ENCODE data around the gene RNF217.

Gene RNF217

DNA sequence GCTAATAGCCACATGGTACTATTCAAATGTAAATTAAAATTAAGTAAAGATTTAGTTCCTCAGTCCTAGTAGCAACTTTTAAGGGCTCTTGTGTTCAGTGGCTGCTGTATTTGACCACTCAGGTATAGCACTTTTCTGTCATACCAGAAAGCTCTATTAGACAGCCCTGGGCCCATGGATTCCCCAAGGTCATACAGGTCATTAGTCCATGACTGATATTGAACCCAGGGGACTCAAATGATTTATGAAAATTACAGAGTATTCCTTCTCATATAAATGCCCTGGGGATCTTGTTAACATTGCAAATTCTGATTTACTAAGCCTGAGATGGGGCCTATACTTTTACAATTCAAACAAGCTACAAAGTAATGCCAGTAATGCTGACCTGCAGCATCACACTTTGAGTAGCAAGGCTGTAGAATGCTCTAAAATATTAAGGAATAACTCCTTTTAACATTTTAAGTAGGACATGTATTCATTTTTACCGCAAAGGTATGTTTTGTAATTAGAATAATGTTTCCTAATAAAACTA, 29.6 kb downstream of the RNF217 start:
- DNase-seq: no peak

DNA sequence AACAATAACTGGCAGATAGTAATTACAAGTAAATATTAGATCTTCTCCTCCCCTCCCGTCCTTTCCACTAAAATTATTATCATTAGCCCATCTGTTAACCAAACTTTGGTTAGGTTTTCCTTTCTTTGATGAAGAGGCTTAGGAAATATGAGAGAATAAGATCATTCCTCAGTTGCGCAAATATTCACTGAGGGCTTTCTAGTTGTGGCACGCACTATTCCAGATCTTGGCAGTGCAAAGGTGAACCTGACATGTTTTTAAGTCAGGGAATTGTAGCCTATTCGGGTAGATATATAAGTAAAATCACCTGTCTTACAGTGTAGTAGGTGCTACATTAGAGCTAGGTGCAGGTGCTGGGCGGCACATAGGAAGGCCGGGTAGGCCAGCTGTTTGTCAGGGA, 31.1 kb downstream of the RNF217 start:
- DNase-seq: no peak

DNA sequence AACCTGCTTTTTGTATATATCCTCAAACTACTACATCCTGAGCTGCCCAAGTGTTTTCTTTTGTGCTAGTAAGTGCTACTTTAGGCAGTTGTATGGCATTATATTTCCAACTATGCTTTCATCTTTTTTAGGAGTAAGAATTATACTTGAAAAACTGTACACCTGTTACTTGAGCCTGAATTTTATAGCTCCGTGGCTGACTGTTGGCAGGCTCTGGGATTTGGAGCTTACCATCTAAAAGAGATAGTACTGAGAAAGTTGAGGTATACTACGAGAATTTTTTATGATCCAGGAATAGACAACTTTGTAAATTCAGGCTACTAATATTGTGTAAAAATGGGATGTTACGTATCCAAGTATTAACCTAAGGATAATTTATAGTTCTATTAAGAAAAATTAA, 32.4 kb downstream of the RNF217 start:
- DNase-seq: no peak

DNA sequence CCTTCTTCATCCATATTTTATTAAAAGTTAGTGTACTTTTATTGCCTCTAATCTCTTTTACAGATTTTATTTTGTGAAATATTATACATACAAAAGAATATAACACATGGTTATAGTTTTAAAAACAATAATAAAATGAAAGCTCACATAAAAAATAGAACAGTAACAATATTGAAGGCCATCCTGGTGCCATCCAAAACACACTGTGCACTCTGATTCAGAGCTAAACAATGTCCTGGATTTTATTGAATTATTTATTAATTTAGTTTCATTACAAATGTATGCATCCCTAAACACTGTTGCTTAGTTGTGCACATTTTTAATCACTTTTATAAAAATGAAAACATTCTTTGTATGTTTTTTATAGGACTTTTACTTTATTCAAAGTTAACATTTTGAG, 32.9 kb downstream of the RNF217 start:
- no peak for DNase-seq

DNA sequence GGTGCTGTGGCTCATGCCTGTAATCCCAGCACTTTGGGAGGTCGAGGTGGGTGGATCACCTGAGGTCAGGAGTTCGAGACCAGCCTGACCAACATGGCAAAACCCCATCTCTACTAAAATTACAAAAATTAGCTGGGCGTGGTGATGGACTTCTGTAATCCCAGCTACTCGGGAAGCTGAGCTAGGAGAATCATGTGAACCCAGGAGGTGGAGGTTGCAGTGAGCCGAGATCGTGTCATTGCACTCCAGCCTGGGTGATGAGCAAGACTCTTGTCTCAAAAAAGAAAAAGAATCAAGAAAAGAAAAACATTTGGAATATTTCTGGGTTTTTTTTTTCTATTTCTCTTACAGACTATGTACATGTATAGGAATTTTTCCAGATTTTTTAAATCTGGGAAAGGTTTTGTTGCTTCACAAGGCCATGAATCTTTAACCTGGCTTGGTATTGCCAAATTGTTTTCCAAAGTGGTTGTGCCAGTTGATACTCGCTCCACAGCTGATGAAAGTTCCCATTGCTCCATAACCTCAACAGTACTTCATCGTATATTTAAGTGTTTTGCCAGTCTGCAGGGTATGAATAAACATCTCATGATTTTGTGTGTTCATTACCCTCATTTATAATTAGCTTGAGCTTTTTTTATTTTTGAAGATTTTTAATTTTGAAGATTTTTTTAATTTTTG, 33.5 kb downstream of the RNF217 start:
- DNase-seq: no peak

DNA sequence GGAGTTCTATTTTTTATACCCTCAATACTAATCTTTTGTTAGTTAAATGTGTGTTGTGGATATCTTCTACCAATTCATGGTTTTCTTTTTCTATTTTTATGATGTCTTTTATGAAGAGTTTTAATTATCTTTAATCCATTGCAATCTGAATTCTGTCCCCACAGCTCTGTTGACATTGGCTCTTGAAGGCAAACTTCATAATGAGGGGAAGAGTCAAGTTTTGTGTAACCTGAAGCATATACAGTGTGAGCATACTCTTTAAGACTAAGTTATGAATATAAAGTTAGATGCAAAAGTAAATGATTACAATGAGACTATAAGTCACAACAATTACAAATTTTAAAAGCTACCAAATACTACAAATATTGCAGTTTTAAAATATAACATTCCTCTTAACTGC, 34.2 kb downstream of the RNF217 start:
- DNase-seq: no peak

DNA sequence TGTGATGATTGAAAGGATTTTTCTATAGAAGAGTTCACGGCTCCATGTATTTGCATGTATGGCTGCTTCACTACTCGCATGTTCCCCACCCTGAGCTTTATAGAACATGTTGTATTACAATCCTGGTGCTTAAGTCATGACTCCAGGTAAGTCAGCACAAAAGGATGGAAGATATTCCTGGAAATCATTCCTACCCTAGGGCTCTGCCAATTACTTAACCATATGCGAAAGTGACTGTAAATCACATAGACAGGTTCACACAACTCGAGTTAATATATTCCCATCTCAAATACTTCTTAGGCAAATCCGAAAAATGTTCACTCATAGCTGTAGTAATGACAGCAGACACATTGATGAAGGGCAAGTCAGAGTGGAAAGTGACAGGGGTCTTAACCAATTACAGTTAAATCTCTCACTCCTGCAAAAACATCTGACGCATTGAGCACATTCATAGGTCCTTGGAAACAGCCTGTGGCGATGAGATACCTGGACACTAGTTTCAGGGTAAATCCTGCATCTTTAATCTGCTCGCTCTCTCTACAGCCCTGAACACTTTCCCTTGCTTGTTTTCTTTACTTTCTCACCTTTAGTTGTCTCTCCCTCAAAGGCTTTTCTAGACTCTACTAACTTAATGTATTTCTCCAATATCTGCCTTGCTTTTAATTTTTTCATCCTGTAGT, 35.1 kb downstream of the RNF217 start:
- no peak for DNase-seq

DNA sequence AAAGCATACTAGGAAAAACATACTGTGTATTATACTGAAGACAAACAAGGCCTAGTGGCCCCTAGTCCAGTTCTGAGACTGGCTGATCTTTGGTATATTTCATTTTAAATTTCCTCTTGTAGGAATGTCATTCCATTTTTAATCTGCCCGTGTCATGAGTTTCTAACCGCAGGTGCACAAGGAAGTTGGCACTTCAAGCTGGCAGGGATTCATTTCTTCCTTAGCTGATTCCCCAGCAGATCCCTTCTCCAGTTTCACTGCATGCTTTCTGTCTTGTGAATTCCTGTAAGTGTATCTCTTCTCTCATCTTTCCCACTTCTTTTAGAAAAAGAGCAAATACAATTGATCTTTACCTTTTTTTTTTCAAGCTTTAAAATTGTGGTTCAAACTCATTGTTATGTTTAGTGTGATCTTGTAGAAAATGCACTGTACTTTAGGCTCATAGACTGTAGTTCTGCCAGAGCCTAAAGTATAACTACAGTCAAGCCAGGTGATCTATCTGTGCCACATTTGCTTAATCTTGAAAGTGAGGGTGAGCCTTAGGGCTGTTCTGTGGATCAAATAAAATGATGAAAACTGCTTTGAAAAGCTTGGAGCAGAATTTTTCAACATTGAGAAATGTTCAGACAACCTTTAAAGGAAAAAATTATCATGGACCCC, 37.0 kb downstream of the RNF217 start:
- no peak for DNase-seq

DNA sequence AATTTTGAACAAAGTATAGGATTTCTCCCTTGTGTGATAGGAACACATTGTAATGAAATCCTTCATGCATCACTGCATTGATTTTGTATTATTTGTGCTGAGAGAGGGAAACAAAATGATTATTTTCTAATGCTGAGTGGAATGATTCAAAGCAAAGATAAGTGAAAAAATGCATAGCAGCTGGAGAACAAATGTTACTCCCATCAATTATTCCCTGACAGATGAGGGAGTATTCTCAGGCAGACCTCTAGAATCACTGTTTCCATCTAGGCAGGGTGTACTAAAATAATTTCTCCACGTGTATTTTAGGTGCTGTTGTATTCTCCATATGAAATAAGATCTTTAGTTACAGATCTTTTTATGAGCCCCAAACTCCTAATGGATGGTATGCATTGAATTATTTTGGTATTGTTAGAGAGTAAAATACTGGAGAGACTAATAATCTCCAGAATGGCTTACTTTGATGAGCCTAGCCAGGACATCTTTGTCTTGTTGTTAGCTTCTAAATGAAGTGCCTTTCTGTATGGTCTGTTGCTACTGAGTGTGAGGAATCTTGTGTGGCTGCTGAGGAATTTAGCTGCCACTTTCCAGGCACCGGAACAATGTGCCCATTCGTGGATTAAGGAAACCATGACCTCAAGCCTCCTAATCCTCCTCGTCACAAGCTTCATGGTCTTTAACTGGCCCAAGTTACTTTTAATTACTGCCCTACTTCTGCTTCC, 39.6 kb downstream of the RNF217 start:
- no peak for DNase-seq

DNA sequence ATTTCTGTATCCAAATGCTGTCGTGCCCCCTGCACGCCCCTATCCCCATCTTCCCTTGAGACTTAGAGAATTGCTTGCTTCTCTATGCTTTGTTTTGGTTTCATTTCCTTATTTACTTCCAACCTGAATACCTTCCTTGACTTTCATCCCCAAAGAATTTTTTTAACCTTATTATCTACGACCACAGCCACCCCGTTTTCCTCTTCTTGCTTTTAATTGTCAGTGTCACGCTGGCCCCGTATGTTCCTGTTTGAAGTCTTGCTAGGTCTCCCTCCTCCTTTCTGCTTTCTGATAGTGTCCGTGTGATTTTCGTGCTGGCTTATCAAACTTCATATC, 40.1 kb downstream of the RNF217 start:
- DNase-seq: no peak

DNA sequence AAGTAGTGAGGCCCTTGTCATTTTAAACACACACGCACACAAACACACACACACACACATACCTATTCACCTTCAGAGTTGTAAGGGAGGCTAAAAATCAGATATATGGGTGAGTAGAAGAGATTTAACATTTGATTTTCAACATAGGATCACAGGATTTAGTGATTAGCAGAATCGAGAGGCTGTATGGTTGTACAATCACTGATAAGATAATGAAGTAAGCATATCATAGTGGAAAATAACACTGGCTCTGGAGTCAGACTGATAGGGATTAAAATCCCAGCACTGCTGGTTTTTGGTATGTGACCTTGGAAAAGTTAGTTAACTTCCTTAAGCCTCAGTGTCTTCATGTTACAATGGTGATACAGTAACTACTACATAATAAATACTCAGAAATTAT, 40.8 kb downstream of the RNF217 start:
- DNase-seq: no peak

DNA sequence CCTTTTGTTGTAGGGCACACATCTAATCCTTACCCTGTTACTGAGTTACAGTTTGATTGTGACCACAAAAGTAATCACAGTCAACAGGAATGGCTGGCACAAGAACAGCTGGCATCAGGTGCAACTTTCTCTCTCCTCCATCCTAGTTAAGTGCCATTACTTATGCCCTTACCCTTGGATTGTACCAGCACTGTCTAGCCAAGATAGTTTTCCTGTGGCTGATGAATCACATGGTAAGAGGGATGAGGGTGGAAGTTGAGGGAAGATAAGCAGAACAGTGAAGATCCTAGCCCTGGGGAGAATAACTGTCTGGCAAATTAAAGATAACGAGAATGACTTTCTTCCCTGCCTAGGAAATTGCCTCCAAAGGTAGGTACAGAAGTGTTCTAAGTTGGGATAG, 42.0 kb downstream of the RNF217 start:
- DNase-seq: no peak

DNA sequence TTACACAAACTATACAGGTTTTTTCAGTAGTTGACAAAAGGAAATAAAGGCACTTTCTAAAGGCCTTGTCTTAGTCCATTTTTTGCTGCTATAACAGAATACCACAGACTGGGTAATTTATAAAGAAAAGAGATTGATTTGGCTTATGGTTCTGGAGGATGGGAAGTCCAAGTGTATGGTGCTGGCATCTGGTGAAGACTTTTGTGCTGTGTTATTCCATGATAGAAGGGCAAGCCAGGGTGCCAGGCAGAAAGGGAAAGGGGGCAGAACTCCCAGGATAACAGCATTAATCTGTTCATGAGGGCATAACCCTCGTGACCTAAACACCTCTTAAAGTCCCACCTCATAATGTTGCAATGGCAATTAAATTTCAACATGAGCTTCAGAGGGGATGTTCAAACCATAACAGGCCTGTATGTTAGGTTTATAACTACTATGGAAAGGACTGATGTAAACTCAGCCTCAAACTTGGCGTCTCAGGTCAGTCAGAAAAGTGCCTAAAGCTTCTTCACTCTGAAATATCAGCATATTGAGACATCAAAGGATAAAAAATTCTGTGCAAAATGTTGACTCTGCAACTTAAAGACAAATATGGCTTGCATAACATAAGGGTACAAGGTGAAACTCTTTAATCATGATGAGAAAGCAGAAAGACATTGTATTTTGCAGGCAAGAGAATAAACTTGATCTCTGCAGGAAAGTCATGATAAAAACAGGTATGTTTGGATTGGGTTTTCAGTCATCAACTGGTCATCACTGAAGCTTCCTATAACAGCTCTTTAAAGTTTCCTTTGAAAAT, 42.8 kb downstream of the RNF217 start:
- DNase-seq: no peak

DNA sequence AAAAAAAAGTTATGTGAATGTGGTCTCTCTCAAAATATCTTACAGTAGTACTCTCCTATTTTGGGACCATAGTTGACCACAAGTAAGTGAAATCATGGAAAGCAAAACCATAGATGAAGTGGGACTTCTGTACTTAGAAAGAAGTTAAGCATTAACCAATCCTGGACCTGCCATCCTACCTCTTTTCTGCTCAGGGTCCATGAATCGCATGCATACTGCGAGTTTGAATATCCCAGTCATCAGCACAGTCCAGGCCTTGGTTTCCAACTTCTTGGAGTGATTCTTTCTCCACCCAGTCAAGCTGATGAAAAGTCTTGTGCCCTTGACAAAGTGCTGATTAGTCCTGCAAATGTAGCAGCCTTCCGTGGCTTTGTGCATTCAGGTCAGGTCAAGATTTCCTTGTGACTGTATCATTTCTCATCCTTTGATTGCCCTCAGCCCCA, 46.0 kb downstream of the RNF217 start:
- no peak for DNase-seq

DNA sequence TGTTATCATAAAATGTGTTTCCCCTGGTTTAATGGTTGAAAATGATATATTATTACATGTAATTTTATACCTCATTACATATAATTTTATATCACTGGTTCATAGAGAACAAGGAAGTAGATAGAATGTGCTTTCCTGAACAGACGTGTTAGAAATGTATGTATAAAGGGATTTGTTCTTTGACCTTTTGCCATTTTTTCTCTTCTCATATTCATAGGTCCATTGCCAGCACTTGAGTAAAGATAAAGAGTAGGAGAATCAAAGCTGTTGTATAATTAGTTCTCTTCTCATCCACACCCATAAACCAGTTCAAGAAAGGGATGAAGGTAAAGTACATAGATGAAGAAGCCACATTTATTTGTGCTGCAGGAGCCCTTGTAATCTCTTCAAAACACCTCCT, 46.7 kb downstream of the RNF217 start:
- no peak for DNase-seq

DNA sequence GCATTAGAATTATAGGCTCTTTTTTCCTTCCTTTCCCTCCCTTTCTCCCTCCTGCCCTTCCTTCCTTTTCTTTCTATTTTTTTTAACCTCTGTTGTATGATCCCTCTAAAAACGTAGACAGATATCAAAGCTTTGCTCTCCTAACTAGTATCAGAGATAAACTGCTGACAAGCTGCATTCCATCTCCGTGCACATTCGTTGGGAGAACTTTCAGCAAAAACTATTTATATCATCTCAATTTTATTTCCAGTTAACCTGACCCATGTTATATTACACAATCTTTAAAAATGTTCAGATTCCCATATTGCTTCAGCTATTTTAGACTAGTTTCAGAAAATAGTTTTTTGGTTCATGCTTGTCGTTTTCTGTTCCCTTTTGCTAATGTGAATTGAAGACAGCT, 47.3 kb downstream of the RNF217 start:
- DNase-seq: no peak

DNA sequence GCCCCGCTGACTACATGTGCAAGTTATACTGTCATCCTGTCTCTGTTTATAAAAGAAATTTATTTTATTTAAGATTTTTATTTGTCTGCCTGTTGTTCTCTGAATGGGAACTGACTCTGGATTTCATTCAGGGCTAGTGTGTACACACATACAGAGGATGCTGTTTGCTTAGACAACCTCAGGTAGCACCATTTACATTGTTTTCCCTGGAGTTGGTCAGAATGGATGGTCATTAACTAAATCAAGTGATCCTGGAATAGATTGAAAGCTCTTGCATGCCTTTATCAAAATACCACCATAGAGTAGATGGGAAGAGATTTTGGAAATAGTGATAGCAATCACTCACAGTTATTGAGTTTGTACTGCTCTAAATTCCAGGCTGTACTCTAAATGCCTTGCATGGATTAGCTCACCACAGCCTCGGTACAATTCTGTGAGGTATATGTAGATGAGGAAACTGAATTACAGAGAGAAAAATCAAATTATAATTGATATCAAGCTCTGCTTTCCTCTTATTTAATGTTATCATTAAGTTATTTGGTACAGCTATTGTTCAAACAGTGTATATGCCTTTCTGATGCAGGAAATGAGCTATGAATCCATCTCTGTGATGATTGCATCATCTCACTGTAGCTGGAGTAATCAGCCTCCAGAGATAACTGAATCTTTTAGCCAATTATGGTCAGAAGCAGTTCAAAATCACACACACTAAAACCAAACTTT, 51.9 kb downstream of the RNF217 start:
- no peak for DNase-seq

DNA sequence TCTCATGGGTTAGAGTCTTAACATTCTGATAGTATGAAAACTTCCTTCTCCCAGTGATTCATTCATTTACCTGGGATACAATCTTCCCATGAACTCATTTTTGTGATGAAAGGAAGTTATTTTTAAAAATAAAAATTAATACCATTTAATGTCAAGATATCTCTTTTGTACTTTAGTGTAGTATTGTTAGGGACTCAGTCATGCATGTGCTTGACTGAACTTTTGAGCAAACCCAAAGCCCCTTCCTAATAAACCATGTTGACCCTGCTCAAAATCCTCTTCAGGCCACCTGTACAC, 52.4 kb downstream of the RNF217 start:
- DNase-seq: no peak

DNA sequence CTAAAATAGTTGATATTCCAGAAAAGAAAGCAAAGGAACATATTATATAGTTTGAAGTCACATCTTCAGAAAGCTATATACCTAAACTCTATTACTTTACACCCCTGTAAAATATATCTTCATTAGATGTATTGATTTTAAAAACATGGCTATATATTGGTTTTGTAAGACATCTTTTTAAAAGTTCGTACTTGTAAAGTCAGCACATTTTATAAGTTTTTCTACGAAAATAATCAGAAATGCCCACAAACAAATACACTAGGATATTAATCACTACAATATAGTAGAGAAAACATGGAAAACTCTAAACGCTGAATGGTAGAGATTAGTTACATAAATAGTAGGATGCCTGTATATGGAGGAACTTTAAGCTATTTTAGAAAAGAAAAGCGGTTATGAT, 52.9 kb downstream of the RNF217 start:
- DNase-seq: no peak

DNA sequence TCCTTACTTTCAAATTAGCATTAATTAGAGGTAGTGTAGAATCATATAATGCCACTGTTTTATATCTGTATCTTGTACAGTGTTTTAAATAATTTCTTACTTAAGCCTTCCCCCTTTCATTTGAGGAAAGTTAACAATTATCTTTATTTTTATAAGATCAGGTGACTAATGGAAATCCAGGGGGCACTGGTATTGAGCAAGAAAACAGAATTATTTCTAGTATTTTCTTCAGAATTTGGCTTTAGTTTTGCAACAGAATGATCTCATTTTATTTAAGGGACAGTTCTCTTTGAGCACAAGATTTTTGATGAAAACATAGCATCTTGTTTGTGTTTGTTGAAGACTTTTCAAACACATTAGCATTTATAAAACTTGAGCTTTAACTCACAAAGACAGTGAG, 55.9 kb downstream of the RNF217 start:
- no peak for DNase-seq

DNA sequence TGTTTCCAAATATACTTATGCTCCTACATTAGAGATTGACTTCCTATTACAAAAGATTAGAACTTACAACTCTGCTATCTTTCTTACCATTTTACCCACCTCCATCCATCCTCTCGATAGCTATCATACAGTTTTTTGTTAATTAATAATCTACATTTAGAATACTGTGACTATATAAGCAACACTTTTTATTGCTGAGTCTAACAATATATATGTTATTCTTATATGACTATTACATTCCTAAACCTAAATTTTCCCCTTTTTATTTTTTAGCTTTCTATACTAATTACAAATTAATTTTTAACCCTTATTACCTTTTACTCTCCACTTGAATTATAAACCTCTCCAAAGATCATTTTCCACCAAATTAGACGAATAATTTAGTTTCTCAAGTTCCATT, 57.0 kb downstream of the RNF217 start:
- no peak for DNase-seq

DNA sequence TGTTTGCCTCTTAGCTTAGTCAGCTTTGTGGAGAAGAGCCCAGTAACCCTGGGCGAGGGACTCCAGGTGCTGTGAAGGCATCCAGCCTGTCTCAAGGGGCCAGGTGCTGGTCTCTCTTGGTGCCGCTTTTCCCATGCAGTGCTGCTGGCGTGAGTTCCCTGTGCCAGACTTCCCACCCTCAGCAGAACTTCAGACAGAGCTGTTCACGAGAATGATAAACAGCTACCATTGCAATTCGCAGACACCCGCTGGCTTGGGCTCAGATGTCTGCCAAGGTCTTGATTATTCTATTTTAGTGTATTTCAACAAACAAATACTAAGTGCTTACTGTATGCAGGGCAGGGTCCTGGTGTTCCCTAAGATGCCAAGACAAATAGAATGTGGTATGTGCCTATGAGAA, 57.7 kb downstream of the RNF217 start:
- no peak for DNase-seq
